Stimulated activated CD4-positive, alpha-beta T cell treated with anti-CD3 and anti-CD28 coated beads, Interleukin-12 subunit alpha, Interleukin-12 subunit beta, amount 100 ng/mL, for 48 hours (primary cell): ENCODE measurements around the gene ST6GAL1.
"Not testable (repeated sequence)": the region's sequence is repeated elsewhere in the genome, so short reads cannot be mapped to it uniquely, and the experiment has no call there.

ENCODE experiments used
- DNase-seq, 3 donors: peaks; one replicate each; pipeline ENCODE4 v3.0.0-alpha.2; 2020; ENCODE audit warnings: low read depth in 2 of 3, low spot score in 1 of 3

The ST6GAL1 gene

DNA sequence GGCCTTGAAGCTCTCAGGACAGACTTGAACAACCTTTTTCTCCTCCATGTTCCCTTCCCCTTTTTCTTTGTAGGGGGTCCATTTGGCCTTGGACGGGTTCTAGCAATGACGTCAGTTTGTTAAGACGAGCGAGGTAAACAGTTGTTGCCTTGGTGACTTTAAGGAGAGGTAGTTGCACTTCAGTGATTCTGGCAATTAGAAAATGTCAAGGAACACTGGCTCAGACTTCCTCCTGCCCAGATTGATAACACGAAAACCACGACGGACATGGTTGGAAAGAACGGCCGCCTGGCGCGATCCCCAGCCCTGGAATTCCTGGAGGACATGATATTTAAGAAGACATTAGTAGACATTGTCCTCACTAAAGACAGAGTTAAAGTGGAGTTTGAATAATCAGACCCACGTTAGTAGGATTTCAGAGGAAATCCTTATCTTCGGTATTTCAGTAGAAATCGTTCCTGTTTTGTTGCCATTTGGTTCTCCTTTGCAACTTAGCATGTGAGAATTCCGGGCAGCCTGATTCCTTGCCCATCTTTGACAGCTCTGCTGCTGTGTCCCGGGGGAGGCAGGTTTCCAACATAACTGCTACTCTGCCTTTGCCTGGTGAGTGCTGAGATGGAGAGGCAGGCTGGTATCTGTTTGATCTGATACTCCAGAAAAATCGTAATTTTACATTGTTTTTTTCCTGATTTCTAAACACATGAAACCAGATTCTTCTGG is 87.3 kb downstream of the ST6GAL1 start:
- DNase-seq: no peak

DNA sequence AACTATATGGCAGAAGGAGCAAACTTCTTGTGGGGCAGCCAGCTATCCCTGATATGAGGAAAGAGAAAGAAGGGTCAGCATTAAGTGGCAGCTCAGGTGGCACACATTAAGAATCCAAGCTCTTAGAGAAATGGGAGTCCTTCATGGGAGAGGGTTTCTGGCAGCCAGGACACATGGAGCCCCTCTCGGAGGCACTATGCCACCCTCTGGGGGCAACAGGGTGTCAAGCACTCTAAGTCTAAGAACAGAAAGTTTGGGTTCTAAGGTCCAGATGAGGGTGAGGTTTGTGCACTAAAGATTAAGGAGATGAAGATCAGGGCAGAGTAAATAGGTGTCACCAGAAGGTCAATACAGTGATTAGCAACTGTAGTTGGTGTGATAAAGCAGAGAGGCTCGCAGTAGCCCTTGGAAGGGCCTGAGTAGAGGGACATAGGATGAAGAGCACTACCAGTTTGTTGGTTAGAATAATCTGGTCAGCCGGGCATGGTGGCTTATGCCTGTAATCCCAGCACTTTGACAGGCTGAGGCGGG is 89.3 kb downstream of the ST6GAL1 start:
- DNase-seq: no peak

DNA sequence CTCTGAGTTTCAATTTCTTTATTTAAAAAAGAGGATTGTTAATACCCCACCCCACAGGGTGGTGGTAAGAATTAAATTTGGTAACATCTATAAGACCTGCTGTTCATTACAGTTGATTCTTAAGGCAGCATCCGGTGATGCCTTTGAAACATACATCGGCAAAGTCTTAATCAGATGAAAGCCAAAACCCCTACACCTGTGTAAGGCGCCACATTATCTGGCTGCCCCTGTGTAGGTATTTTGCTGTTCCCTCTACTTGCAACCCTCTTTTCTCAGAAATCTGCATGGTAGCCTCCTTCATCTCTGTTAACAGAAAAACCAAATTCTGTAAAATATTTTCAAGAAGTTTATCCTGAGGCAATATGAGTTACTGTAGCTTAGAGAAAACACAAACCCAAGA is 90.0 kb downstream of the ST6GAL1 start:
- DNase-seq: no peak

DNA sequence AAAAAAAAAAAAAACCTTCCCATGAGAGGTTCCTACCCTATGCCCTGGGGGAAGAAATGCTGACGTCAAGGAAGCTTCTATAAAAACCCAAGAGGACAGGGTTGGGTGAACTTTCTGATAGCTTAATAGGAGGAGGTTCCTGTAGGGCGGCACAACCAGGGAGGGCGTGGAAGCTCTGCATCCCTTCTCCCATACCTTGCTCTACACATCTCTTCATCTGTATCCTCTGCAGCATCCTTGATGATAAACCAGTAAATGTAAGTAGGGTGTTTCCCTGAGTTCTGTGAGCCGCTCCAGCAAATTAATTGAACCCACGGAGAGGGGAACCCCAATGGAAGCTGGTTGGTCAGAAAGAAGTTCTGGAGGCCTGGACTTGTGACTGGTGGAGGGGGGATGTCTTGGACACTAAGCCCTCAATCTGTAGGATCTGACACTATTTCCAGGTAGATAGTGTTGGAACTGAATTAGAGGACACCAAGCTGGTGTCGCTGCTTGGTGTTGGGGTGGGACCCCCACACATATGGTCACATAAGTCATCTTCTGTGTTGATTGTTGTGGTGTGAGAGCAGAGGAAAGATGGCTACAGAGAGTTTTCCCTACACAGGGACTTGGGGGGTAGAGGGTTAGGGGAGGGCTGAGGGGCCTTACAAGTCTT is 91.5 kb downstream of the ST6GAL1 start:
- no peak for DNase-seq

DNA sequence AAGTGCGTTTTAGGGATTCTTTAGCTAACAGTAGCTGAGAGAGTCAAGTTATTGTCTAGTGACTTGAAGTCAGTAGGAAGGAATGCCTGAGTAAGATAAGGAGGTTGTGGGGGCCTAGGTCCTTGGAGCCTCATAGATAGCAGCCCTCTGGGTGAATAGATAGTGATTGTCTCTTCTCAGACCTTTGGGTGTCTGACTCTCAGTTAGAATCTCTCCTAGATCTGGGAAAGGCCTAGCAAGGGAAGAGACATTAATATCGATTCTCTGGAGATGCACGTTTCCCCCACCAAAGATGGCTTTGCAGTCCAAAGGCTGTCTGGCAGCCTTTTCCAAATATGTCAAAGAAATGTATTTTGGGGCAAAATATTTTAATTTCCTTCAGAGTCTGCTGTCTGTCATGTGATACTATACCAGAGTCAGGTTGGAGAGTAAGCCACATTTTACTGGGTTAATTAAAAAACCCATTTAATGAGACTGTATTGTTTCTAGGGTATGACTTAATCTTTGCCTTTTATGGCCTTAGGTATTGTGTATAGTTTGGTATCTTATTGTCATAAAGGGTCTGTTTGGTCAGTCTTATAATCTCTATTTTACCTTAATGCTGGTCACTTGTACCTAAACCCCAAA is 92.2 kb downstream of the ST6GAL1 start:
- DNase-seq: no peak

DNA sequence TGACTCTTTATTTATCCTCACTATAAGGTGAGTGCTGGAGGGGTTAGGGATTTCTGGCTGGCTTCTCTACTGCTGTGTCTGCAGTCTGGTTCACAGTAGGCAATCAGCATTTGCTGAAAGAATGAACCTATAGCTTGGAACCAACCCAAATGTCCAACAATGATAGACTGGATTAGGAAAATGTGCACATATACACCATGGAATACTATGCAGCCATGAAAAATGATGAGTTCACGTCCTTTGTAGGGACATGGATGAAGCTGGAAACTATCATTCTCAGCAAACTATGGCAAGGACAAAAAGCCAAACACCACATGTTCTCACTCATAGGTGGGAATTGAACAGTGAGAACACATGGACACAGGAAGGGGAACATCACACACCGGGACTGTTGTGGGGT is 93.0 kb downstream of the ST6GAL1 start:
- DNase-seq: not testable (repeated sequence)

DNA sequence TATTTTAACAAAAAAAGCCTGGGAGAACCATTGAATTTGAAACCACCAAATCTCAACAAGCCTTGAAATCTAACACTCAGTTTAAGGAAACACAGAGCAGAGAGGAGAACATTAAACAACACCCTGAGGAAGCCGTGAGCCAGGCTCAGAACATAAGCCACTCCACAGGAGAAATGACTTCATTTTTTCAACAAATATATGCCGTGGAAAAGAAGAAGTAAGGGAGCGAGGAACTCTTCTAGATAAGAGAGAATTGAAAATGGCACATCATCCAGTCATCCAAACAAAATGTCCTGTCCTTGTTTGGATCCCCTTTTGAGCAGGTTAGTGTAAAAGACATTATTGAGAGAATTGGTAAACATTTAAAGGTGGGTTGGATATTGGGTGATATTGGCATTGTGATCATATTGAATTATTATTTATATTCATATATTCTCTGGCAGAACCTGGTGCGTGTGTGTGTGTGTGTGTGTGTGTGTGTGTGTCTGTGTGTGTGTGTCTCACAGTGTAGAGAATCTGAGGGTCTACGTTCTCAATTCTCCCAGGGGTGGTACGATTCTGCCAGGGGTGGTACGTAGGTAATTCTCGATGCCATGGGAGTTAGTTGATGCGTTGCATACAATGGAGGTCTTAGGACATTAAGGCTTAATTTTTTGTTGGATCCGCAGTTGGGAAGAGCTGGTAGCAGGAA is 94.4 kb downstream of the ST6GAL1 start:
- no peak for DNase-seq

DNA sequence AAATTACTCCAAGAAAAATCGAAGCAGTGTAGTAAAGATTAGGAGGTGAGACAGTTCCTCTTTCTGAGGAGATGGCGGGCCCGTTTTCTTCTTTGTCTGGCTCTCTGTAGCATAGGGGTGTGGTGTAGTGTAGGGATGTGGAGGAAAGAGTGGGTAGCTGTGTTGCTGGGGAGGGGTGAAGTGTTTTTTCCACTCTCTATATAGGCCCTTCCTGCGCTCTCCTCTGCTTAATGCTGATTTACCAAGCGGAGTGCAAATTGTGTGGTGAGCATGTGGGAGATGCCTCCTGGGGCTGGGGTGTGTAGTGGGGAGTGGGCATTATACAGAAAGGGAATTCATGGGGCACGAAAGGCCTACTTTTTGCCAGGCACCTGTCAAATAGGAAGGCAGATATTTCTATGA is 94.9 kb downstream of the ST6GAL1 start:
- peak; percentile 34 to 64 (median 41) for DNase-seq

DNA sequence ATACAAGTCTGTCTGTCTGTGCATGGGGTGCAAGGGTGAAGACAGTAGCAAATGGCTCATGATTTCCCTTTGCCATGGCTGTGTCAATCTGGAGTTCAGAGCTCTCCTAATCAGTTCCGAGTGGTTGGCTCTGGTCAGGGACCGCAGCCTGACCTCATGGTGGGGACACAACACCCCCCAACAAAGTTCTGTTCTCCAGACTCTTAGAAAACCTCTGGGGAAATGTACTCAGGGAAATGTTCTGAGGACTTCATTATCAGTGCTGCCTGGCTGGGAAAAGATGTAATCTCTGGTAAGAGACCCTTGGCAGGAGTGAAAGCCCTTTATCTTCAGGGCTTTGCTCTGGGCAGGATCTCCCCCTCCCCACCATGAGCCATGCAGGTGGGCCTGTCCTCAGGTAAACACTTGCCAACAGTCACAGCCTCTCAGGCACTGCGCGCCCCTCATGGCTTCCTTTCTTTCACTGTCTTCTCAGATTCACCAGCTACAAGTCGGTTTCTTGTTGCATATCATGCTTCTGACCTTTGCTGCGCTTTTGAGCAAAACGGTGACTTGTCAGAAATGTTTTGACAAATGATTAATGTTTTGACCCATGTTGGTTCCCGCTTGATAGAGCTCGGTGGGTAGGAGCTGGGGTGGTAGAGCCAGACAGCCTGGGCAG is 95.5 kb downstream of the ST6GAL1 start:
- no peak for DNase-seq

DNA sequence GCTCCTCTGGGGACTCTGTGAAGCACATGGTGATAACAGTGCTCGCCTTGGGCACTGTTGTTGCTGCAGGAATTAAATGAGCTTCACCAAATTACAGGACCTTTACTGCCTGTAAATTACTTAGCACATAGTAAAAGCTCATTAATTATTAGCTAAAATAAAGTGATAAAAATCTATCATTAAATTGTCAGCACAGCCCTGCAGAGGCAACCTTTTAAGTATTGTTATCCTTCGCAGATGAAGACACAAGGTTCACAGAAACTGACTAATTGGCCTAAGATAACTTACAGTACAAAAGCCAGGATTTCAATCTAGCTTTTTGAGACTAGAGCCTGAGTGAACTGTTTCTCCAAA is 96.0 kb downstream of the ST6GAL1 start:
- no peak for DNase-seq

DNA sequence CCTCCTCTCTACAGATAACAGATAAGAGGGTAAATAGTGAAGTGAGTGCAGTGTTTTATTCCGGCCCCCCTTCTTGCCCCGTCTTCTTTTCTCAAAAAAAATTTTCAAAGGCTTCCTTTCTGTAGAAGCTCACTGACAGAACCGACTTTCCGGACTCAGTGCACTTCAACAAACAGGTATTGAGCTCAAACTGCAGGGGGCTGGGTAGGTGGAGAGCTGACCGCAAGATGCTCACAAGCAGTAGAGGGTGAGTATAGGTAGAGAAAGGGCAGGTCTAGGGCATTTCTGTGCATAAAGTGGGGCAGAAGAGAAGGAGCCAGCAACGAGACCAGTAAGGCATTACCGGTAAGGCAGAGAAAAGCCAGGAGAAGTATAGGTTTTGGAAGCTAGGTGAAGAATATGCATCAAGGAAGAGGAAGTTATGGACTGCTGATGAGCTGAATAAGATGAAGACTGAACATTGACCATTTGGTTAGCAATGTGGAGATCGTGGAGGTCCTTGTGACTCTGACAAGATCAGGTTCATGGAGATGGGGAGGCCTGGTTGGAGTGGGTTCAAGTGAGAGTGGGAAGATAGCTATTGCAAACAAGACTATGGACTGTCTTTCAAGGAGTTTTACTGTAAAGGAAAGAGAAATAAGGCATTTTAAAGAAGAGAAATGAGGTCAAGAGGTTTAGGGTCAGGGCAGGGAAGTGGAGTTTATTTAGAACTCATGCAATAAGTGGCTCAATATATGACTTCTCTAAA is 97.4 kb downstream of the ST6GAL1 start:
- DNase-seq: peak in 1 of 3 donors; percentile 31

DNA sequence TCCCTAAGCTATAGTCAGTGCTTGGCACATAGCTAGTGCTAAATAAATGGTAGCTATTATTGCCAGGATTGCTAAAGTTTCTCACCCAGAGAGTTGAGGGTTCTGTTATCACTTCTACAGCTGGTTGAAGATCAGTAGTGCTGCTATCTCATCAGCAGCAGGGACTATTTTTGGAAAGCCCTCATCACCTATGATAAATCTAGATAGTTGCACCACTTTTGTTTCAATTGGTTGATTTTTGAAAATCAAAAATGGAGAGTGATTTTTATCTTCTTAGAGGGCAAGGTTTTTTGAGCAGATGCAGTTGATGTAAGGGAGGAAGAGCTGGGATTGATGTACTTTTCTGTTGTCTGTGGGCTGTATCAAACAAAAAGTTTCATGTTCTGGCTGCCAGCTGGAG is 101.6 kb downstream of the ST6GAL1 start:
- DNase-seq: no peak

DNA sequence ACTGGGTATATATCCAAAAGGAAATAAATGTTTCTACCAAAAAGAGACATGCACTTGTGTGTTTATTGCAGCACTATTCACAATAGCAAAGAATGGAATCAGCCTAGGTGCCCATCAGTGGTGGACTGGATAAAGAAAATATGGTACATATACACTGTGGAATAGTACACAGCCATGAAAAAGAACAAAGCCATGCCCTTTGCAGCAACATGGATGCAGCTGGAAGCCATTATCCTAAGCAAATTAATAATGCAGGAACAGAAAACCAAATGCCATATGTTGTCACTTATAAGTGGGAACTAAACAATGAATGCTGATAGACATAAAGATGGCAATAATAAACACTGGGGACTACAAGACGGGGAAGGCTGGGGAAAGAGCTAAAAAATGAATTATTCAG is 106.1 kb downstream of the ST6GAL1 start:
- DNase-seq: no peak

DNA sequence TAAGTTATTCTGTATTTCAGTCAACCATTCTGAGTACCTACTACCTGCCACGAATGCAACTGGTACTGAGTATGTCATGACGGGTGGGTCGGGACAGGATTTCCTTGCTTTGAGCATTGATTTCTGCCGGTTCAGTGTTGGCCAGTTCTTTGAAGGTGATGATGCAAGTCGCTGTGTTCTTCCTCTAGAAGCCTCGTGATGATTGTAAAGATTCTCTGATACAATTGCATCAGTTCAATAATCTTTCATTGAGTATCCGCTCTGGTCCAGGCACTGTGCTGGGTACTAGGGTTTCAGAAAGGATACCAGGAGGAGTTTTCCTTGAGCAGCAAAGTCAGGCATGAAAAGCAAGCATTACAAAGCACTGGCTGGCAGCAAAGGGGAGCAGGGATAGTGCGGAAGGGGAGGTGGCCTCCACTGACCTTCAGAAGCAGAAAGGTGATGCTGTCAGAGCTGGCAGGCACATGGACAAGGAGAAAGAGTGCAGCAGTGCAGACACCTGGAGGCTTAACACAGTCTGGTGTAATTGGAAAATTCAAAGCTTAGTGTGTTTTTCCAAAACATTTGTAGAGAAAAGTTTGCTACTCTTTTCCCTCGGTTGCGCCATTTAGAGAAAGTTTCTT is 108.9 kb downstream of the ST6GAL1 start:
- DNase-seq: no peak

DNA sequence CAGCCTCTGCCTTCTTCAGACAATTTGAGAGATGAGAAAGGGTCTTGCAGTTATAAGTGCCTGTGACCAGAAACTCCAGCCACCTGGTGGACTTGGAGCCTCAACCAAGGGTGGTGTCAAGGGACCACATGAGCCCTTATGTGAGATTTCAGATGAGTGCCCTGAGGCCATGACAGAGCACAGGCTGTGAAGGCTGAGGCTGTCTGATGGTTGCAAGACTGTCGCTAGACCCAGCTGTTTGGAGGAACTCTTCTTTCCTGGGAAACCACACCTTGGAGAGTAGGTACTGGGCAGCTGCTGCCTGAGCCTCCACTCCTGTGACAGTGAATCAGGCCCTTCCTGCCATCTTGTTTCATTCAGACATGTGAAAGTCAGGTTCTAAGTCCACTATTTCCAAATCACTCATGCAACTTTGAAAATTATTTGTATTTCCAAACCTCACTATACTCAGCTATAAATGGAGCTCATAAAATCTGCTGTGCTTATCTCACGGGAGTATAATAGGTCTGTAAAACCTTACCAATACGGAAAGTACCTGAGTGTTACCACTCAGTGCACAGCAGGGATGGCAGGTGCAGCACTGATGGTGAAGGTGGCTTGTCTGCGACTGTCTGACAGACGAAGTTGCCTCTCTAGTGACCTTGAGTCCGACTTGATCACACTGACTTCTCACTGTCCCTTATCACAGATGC is 109.5 kb downstream of the ST6GAL1 start:
- DNase-seq: no peak

DNA sequence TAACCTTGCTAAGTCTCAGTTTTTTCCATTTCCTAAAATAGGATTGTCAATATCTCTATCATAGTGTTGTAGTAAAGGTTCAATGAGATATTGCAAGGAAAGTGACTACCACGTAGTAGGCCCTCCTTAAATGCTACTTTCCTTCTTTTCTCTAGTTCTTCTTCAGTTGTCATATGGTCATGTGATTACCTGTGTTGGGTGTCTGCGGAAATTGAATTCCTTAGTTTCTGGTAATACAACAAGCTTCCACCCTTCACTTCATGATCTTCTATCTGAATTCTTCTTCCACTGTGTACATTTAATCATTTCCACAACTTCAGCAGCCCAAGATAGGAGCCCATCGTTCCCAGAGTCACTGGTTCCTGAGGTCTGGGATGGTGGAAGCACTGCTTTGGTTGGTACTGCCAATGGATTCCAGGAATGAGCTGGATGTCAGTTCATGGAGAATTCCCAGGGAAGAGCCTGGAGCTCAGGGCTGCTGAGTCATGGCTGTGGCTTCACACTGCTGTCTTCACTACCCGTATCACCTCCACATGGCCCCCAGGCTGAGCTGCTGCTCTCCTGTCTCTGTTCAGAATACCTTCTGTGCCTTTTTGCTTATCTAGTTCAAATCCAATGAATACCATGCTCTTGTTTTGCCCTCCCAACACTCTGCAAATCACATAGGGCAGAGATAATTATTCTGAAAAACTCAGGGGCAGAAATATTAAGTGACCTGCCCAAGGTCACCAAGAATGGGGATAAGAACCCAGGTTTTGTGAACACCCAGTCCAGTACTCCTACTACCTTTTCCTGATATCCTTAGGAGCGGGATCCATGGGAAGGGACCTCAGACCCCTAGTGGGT is 110.4 kb downstream of the ST6GAL1 start:
- DNase-seq: no peak

DNA sequence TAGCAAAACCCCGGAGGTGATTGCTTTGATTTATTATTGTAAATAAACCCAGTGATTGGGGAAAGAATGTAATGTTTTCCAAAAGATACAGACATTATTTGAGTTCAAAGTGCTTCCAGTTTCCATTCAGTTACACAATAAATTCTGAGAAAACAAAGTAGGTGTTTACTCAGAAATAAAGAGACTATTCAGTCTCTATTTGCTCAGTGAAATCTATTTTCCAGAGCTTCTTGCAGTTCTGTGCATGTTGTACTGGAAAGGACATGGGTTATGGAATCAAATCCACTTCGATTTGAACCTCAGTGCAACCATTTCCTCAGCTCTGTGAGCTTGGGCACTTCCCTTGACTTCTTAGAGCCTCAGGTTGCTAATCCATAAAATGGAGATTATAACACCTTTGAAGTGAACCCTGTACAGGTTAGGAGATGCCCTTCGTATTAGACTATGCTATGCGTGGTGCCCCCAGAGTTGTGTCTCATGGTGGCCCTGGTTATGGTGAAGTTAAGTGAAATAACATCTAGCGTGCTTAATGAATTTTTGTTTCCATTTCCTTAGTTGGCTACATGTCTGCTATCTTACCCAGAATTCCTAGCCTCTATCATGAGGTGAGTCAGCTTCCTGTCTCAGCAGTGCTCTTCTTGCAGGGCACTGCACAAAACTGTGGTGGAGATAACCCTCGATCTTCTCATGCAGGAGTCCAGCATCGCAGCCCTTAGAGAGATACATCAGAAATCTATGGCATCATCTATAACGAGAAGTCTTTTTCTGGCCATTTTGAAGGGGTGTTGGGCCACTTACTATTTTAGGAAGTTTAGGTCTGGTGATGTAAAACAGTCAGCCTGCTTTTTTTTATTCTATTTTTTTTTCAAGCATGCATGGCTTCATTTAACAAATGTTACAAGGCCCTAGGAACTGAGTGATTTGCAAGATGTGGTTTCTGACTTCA is 111.3 kb downstream of the ST6GAL1 start:
- no peak for DNase-seq
